GM18868 (cell line): ENCODE data around the gene FAM50B.

ENCODE experiments used
- ATAC-seq: cut with Tn5 transposase; IDR thresholded peaks from one replicate; pipeline ENCODE4 v1.9.1; 2021; ENCODE audit warnings: mild to moderate bottlenecking, moderate library complexity; ENCODE audit not compliant: unreplicated experiment

FAM50B gene

DNA sequence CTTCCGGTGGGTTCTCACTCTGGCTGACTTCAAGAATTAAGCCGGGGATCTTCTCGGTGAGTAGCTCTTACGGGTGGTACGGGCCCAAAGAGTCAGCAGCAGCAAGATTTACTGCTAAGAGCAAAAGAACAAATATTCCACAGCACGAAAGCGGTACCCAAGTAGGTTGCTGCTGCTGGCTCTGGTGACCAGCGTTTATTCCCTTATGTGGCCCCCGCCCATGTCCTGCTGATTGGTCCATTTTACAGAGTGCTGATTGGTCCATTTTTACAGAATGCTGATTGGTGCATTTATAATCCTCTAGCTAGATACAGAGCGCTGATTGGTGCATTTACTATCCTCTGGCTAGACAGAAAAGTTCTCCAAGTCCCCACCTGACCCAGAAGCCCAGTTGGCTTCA, 44.3 kb downstream of the FAM50B start:
- no peak for ATAC-seq

DNA sequence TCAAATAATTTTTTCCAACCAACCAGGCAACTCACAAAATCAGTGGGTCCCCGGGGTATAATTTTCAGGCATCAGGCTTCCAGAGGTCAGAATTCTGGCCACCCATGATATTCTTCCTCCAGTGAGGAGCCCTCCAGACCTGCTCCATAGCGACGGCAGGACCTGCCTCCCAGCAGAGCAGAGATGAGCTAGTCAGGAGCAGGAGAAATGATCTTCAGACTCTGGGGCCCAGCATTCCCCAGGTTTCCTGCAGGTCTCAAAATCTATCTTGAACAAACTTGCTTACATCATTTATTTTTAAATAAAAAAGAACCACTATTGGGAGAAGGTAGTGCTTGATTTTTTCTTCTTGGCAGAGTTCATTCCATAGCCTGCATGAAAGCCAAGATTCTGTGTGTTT, 44.7 kb downstream of the FAM50B start:
- no peak for ATAC-seq

DNA sequence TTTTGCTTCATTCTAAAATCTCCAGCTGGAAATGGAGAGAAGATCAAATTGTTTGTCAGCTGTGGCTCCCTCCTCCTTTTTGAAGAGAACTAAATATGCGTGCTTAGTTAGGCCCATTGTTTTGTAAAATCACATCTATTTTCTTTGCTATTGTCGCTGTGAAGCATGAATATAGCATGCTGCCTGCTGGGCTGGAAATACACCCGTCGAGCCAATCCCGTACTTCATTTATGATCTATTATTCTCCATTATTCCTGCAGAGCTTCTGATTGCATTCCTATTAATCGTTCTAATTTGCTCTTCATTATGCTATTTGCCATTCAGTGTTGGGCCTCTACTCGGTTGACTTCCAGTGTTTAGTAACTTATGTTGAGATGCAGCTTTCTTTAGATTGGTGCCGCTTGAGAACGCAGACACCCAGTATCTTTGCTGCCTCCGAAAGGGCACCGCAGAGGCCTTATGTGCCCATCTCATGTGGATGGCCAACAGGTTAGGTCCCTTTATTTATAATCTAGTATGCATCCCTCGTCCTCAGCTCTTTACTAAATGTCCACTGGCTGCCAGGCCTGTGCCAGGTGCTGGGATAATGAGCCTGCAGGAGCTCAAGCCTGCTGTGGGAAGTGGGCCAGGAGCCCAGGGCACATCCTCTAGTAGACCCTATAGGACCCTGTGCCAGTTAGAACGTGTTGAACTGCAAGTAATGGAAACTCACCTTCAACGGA, 45.6 kb downstream of the FAM50B start:
- ATAC-seq, result no peak

- no peak for ATAC-seq
Observed at GRCh38 chr6:3895312-3895653, 46.1 kb downstream of the FAM50B start.

- ATAC-seq, result no peak
Observed at GRCh38 chr6:3895805-3896204, 46.6 kb downstream of the FAM50B start.

DNA sequence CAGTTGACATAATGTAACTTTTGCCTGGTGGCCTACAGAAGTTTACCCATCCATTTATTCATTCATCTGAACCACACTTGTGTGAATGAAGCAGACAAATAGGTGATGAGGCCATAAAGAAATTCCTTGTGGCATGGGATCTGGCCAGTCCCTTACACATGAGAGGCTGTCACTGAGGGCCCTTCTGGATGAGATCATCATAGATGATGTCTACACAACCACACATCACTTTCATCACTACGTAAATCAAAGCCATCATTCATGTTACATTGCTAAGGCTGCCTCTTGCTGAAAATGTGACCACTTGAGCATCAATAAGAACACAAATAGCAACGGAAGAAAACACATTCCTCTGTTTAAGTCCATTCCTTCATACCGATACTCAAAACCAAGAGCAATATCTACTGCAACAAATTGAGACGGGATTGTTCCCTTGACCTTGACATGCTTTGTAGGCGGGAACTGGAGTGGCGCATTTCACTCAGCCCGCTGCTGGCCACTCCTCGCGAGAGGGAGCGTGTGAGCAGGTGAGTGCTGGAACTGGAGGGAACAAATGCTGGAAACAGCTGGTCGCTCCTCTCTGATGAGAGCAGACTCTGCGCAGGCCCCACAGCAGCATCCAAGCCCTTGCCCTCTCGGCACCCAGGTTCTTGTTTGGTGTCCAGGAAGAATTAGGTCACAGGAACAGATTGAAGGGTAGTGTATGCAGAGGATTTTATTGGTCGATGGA, 49.3 kb downstream of the FAM50B start:
- ATAC-seq, result no peak

- no peak for ATAC-seq
Observed at GRCh38 chr6:3899061-3899460, 49.9 kb downstream of the FAM50B start.

GRCh38 chr6:3899970-3900439, 50.8 kb downstream of the FAM50B start:
- ATAC-seq, result no peak
